C4-2B (cell line): Measurements from ENCODE around the gene CSNK1A1.
"Not testable (repeated sequence)": the region's sequence is repeated elsewhere in the genome, so short reads cannot be mapped to it uniquely, and the experiment has no call there.

Experiments
- H3K27ac ChIP-seq: fragments of 450-650 bp; 2 replicates; pipeline ENCODE4 v1.5.1; 2017
- ZFX ChIP-seq: fragments of 450-650 bp; IDR thresholded peaks from 2 replicates; pipeline ENCODE4 v1.6.1; 2017
- TF ChIP-seq, protein P1 (sequence below): fragments of 450-650 bp; conservative IDR thresholded peaks from 2 replicates; pipeline ENCODE4 v1.5.1; 2017; ENCODE audit warnings: mild to moderate bottlenecking

Gene CSNK1A1

DNA sequence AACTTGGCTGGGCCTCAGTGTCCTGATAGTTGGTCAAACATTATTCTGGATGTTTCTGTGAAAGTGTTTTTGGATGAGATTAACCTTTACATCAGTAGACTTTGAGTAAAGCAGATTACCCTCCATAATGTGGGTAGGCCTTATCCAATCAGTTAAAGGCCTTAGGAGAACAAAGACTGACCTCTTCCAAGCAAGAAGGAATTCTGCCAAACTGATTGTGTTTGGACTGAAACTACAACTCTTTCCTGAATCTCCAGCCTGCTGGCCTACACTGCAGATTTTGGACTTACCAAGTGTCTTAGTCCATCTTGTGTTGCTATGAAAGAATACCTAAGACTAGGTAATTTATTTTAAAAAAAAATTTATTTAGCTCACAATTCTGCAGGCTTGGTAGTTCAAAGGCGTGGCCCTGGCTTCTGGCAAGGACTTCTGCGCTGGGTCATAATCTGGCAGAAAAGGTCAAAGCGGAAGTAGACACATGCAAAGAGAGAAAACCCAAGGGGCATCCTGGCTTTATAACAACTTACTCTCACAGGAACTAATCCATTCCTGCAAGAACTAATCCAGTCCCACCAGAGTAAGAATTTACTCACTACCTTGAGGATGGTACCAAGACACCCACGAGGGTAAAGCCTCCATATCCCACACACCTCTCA is 21.5 kb upstream of the CSNK1A1 start:
- TF ChIP-seq ZFX, result no peak
- TF ChIP-seq, protein P1, sequence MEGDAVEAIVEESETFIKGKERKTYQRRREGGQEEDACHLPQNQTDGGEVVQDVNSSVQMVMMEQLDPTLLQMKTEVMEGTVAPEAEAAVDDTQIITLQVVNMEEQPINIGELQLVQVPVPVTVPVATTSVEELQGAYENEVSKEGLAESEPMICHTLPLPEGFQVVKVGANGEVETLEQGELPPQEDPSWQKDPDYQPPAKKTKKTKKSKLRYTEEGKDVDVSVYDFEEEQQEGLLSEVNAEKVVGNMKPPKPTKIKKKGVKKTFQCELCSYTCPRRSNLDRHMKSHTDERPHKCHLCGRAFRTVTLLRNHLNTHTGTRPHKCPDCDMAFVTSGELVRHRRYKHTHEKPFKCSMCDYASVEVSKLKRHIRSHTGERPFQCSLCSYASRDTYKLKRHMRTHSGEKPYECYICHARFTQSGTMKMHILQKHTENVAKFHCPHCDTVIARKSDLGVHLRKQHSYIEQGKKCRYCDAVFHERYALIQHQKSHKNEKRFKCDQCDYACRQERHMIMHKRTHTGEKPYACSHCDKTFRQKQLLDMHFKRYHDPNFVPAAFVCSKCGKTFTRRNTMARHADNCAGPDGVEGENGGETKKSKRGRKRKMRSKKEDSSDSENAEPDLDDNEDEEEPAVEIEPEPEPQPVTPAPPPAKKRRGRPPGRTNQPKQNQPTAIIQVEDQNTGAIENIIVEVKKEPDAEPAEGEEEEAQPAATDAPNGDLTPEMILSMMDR, result no peak
- H3K27ac ChIP-seq, result no peak overlapping the region

DNA sequence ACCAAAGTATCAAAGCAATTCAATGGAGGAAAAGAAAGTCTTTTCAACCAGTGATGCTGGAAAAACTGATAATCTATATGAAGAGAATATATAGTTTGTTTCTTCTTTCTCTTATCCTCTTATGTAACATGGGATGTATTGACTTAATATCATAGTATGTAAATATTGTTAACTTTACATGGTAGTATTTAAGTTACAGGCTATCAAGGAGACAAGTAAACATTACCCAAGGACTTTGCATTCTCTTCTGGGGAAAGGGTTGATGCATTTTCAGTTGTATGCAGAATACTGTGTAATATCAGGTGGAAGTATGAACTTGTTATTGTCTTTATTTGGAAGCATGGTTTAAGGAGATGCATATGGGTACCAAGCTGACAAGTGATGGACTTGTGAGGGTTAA is 20.9 kb upstream of the CSNK1A1 start:
- H3K27ac ChIP-seq, result no peak overlapping the region
- TF ChIP-seq, protein P1, result no peak
- TF ChIP-seq ZFX, result no peak

DNA sequence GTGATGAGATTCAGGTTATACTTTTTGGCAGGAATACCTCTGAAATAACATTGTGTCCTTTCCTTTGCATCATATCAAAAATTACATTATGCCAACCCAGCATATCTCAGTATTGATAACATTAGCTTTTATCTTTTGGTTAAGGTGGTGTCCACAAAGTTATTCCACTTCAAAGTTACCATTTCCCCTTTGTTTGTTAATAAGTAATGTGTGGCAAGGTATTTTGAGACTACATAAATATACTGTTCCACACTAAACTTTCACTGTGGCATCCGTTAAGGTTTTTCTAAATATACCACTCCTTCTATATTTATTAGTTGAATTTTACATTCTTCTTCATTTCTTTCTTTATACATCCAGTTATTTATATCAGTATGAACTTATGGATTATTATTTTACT is 16.0 kb upstream of the CSNK1A1 start:
- no peak overlapping the region for H3K27ac ChIP-seq
- TF ChIP-seq, protein P1, result no peak
- no peak for TF ChIP-seq ZFX

DNA sequence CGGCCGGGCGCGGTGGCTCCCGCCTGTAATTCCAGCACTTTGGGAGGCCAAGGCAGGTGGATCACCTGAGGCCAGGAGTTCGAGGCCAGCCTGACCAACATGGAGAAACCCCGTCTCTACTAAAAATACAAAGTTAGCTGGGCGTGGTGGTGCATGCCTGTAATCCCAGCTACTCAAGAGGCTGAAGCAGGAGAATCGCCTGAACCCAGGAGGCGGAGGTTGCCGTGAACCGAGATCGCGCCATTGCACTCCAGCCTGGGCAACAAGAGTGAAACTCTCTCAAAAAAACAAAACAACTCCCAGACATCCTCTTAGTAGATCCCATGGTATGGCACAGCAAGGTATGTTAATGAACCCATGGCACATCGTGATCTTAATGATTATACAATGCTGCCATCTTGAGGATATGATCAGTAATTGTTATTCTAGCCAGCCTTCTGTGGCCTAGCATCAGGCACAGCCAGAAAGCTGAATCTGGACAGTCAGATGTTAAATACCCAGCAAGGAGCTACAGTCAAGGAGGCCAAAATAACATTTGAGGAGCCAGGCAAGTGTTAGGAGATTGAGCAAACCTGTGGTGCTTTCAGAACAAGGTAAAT is 13.4 kb upstream of the CSNK1A1 start:
- TF ChIP-seq, protein P1, result peak; percentile 75
- not testable (repeated sequence) for H3K27ac ChIP-seq

DNA sequence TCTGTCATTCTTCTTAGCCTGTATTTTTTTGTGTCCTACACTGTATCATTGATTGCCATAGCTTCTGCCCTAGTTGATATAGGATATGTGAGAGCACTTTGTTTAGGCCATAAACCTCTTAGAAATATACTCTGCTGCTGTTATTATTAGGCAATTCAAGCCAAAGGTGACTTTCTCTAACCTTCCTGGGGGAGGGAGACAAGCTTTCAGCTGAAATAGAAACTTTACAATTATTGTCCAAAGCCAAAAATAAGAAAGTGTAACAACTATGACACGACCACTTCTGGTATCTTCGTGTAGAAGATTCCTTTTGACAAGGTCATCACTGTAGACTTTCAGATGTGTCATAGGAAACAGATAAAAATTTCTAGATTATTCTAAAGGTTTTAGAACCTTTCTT is 12.2 kb upstream of the CSNK1A1 start:
- no peak for TF ChIP-seq ZFX
- TF ChIP-seq, protein P1, result no peak
- H3K27ac ChIP-seq, result no peak overlapping the region

DNA sequence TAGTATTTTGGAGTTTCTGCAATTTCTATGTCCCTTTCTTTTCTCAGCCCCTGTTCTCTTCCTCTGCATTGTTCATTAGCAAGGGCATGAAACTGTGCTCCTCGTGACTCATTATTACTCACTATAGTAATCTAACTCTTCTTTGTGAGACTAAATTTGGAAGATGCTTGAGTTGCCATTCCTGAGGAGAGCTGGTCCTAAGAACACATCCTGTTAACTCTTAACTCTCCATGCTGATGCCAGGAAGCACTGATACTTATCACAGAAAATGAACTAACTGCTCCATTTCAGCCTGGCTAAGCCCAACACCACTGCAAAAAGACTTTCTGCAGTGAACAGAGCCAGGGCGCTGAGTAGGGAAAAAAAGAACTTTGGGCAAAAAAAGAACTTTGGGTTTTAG is 10.6 kb upstream of the CSNK1A1 start:
- TF ChIP-seq ZFX, result no peak
- TF ChIP-seq, protein P1, result no peak
- H3K27ac ChIP-seq, result no peak overlapping the region

DNA sequence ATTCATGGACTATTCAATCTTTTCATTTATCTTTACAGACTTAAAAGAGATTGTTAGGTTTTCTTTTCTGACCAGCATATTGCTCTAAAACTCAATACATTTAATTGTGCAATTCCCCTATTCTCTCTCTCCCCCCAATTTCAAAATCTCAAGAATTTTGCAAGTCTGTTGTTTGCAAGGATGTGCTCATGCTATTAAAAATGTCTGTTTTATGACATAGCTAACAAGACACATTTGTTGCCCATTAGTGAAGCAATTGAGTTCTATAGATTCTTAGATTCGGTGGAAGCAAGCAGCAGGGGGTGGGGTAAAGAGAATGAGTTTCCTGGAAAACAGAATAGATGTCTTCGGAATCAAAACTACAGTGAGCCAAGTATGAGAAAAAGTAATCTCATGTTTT is 8.5 kb upstream of the CSNK1A1 start:
- H3K27ac ChIP-seq, result no peak overlapping the region
- TF ChIP-seq, protein P1, result no peak
- TF ChIP-seq ZFX, result no peak
